HepG2 (cell line): ENCODE measurements around the gene GLYATL3. TPM values are rescaled to one million over a fixed set of nuclear protein-coding genes. Genes with fewer than 3 reads are reported as not detected.

ENCODE experiments used
- ARNTL ChIP-seq: sonication (generic); formaldehyde crosslinking; IDR thresholded peaks from 2 replicates; pipeline ENCODE4 v1.4.0; 2020; ENCODE audit warnings: mild to moderate bottlenecking, missing genetic modification reagents
- CSRNP2 ChIP-seq: sonication (generic); formaldehyde crosslinking; conservative IDR thresholded peaks from 2 replicates; pipeline ENCODE4 v1.8.0; 2022; ENCODE audit warnings: low read depth, missing genetic modification reagents
- E2F1 ChIP-seq: sonication (generic); formaldehyde crosslinking; IDR thresholded peaks from 2 replicates; pipeline ENCODE4 v1.5.0; 2020; ENCODE audit warnings: missing genetic modification reagents
- GTF3A ChIP-seq: sonication (generic); formaldehyde crosslinking; conservative IDR thresholded peaks from 2 replicates; pipeline ENCODE4 v1.4.0; 2020; ENCODE audit warnings: mild to moderate bottlenecking, missing genetic modification reagents
- HDAC1 ChIP-seq: sonication (generic); formaldehyde crosslinking; IDR thresholded peaks from 2 replicates; pipeline ENCODE4 v1.5.1; 2020; ENCODE audit warnings: mild to moderate bottlenecking, missing genetic modification reagents
- KAT8 ChIP-seq: IDR thresholded peaks from 2 replicates; pipeline ENCODE4 v1.6.1; 2016; ENCODE audit warnings: missing genetic modification reagents, missing compliant biosample characterization
- KDM6A ChIP-seq: IDR thresholded peaks from 2 replicates; pipeline ENCODE4 v1.6.1; 2016; ENCODE audit warnings: low read depth
- NCOA1 ChIP-seq: sonication (generic); formaldehyde crosslinking; IDR thresholded peaks from 2 replicates; pipeline ENCODE4 v1.9.0; 2021; ENCODE audit warnings: missing genetic modification reagents
- PHB2 ChIP-seq: fragments of 450-650 bp; IDR thresholded peaks from 2 replicates; pipeline ENCODE4 v1.6.1; 2018; ENCODE audit not compliant: partially characterized antibody
- SOX6 ChIP-seq, 2 experiments: fragments of 450-650 bp in 1 of 2; sonication (generic) in 1 of 2; formaldehyde crosslinking in 1 of 2; IDR thresholded peaks; 2 replicates each; pipeline versions ENCODE4 v1.4.0 to v1.6.1; 2017 to 2020; ENCODE audit warnings: antibody characterized with exemption in 1 of 2, mild to moderate bottlenecking in 1 of 2, missing genetic modification reagents in 1 of 2
- SRSF1 ChIP-seq: fragments of 200-400 bp; formaldehyde crosslinking; optimal IDR thresholded peaks from 2 replicates; pipeline ENCODE3; 2017; ENCODE audit warnings: mild to moderate bottlenecking, low read depth, low read length, moderate library complexity
- STAG1 ChIP-seq: sonication (generic); formaldehyde crosslinking; IDR thresholded peaks from 2 replicates; pipeline ENCODE4 v1.4.0; 2020; ENCODE audit warnings: missing genetic modification reagents
- STAT6 ChIP-seq: sonication (generic); formaldehyde crosslinking; IDR thresholded peaks from 2 replicates; pipeline ENCODE4 v1.4.0; 2020; ENCODE audit warnings: missing genetic modification reagents, mild to moderate bottlenecking, borderline replicate concordance
- ZFAT ChIP-seq: sonication (generic); formaldehyde crosslinking; conservative IDR thresholded peaks from 2 replicates; pipeline ENCODE4 v1.8.1; 2023; ENCODE audit warnings: missing genetic modification reagents, inconsistent platforms
- ZFP36 ChIP-seq: fragments of 150-350 bp; IDR thresholded peaks from 2 replicates; pipeline ENCODE4 v1.6.1; 2018; ENCODE audit warnings: borderline replicate concordance, low read length, low read depth; ENCODE audit not compliant: partially characterized antibody
- ZNF205 ChIP-seq: IDR thresholded peaks from 2 replicates; pipeline ENCODE4 v1.6.1; 2018; ENCODE audit warnings: missing biosample characterization, missing genetic modification reagents
- ZNF24 ChIP-seq: fragments of 450-650 bp; IDR thresholded peaks from 2 replicates; pipeline ENCODE4 v1.6.1; 2017; ENCODE audit warnings: antibody characterized with exemption, mild to moderate bottlenecking
- ZNF264 ChIP-seq: sonication (generic); formaldehyde crosslinking; IDR thresholded peaks from 2 replicates; pipeline ENCODE4 v1.4.0; 2020; ENCODE audit warnings: missing genetic modification reagents
- ZNF580 ChIP-seq: IDR thresholded peaks from 2 replicates; pipeline ENCODE4 v1.6.1; 2016; ENCODE audit warnings: low read depth, borderline replicate concordance
- ZNF740 ChIP-seq: sonication (generic); formaldehyde crosslinking; IDR thresholded peaks from 2 replicates; pipeline ENCODE4 v1.4.0; 2020; ENCODE audit warnings: missing genetic modification reagents
- polyA plus RNA-seq, 8 experiments: library from polyadenylated mRNA; depleted of rRNA in 3 of 8; stranded (reverse) in 7 of 8; unstranded in 1 of 8; fragments of >200 nt; fragmentation: Illumina TruSeq in 4 of 8; extraction: Trizol in 4 of 8; gene quantifications; 2 replicates each; pipeline versions ENCODE4 v1.2.1 to v1.2.3, GENCODE V29; 2011 to 2016; ENCODE audit warnings: low read depth in 4 of 8, missing spikeins in 1 of 8, mixed read lengths in 1 of 8; ENCODE audit not compliant: insufficient read depth in 1 of 8
- total RNA-seq, 5 experiments: library from RNA; depleted of rRNA; stranded (reverse); fragments of >200 nt; fragmentation: Illumina TruSeq; extraction: Trizol; gene quantifications; 2 replicates each; pipeline ENCODE4 v1.2.3, GENCODE V29; 2016; ENCODE audit warnings: low read depth in 1 of 5
- TF ChIP-seq, protein P1 (sequence below): sonication (generic); formaldehyde crosslinking; IDR thresholded peaks from 2 replicates; pipeline ENCODE4 v1.4.0; 2020; ENCODE audit warnings: mild to moderate bottlenecking, missing genetic modification reagents

Gene GLYATL3
- total and polyA plus RNA-seq, 2 of the 13 experiments (the other 11 are each of a cell fraction or from before 2014, with no cell fraction given), result 0.05 TPM; not detected in 1

DNA sequence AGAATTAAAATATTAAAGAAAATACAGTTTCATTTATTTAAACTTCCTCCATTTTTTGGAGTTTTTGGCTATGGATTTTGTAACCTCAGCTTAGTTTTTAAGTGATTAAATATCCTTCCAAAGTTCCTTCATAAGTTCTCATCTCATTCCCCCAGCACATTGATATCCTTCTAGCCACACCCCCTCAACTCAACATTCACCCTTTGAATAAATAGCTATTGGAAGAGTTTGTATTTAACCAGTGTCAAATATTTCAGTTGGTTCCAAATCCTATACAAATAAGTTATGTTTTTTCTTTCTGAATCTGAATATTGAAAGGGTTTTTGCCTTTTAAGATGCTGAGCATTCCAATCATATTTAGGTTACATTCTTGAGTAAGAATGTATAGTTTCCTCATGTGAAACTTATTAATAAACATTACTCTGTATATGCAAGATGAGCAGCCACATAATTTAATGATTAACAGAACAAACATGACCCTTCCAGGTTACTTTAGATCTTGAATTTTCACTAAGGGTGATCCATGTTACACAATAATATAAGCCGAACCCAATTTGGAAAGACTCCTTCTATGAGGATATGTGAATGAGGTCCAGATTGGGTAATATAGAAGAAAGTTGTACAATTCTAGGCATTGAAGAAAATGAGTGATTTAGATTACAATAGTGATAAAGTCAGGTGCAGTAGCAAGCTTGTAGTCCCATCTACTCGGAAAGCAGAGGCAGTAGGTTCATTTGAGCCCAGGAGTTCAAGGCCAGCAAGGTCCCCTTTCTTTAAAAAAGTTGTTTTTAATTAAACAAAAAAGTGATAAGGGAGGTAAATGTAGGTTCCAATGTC, 13.6 kb downstream of the GLYATL3 start (continued):
- no peak for TF ChIP-seq STAT6 (CRISPR knock-in tag)
- TF ChIP-seq HDAC1 (CRISPR knock-in tag), result 0 out of 2 replicates have a peak, but pooled peaks have one; percentile 6
- no peak for TF ChIP-seq ZFAT (CRISPR knock-in tag)
- TF ChIP-seq SRSF1, result no peak
- no peak for TF ChIP-seq KAT8 (CRISPR knock-in tag)
- no peak for TF ChIP-seq SOX6 (IDR thresholded peaks at IDR 0.05)
- TF ChIP-seq SOX6 (CRISPR knock-in tag; IDR thresholded peaks at IDR 0.05), result peak; percentile 80
- TF ChIP-seq ZNF205 (CRISPR knock-in tag), result no peak
- no peak for TF ChIP-seq ZFP36
- no peak for TF ChIP-seq GTF3A (CRISPR knock-in tag)
- TF ChIP-seq KDM6A (CRISPR knock-in tag), result peak; percentile 76; the same call in 1 of the 2 replicates
- TF ChIP-seq ZNF264 (CRISPR knock-in tag), result 0 out of 2 replicates have a peak, but pooled peaks have one; percentile 44
- no peak for TF ChIP-seq ZNF740 (CRISPR knock-in tag)
- TF ChIP-seq ZNF580 (CRISPR knock-in tag), result no peak
- TF ChIP-seq, protein P1, sequence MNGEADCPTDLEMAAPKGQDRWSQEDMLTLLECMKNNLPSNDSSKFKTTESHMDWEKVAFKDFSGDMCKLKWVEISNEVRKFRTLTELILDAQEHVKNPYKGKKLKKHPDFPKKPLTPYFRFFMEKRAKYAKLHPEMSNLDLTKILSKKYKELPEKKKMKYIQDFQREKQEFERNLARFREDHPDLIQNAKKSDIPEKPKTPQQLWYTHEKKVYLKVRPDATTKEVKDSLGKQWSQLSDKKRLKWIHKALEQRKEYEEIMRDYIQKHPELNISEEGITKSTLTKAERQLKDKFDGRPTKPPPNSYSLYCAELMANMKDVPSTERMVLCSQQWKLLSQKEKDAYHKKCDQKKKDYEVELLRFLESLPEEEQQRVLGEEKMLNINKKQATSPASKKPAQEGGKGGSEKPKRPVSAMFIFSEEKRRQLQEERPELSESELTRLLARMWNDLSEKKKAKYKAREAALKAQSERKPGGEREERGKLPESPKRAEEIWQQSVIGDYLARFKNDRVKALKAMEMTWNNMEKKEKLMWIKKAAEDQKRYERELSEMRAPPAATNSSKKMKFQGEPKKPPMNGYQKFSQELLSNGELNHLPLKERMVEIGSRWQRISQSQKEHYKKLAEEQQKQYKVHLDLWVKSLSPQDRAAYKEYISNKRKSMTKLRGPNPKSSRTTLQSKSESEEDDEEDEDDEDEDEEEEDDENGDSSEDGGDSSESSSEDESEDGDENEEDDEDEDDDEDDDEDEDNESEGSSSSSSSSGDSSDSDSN (CRISPR knock-in tag), result no peak
- TF ChIP-seq E2F1 (CRISPR knock-in tag), result no peak
- TF ChIP-seq ARNTL, result no peak
- TF ChIP-seq PHB2, result no peak
- 0 out of 2 replicates have a peak, but pooled peaks have one; percentile 46 for TF ChIP-seq ZNF24
- TF ChIP-seq NCOA1 (CRISPR knock-in tag), result no peak
- no peak for TF ChIP-seq STAG1 (CRISPR knock-in tag)
- TF ChIP-seq CSRNP2 (CRISPR knock-in tag), result no peak
